HG02870 (cell line): ENCODE measurements around the gene CDH24.

Experiments
- ATAC-seq: cut with Tn5 transposase; IDR thresholded peaks from one replicate; pipeline ENCODE4 v1.9.1; 2021; ENCODE audit warnings: mild to moderate bottlenecking, moderate library complexity; ENCODE audit not compliant: unreplicated experiment

Gene CDH24

GRCh38 chr14:22997676-22998323, 59.5 kb downstream of the CDH24 start:
- no peak for ATAC-seq
